HFF-Myc (cell line): ENCODE results near the gene HOXD4.

Experiments
- DNase-seq: peaks from one replicate; pipeline ENCODE4 v3.0.0-alpha.2; 2011; ENCODE audit warnings: low read depth; ENCODE audit errors: extremely low read depth
- H3K4me3 ChIP-seq: replicated peaks from 2 replicates; pipeline ENCODE4 v1.5.1; 2011; ENCODE audit warnings: low read depth, mild to moderate bottlenecking, control low read depth, low read length
- TF ChIP-seq, protein P1 (sequence below): IDR thresholded peaks from 2 replicates; pipeline ENCODE4 v1.5.1; 2012; ENCODE audit warnings: mild to moderate bottlenecking, low read depth, low read length, control low read depth; ENCODE audit errors: missing control alignments

The HOXD4 gene

DNA sequence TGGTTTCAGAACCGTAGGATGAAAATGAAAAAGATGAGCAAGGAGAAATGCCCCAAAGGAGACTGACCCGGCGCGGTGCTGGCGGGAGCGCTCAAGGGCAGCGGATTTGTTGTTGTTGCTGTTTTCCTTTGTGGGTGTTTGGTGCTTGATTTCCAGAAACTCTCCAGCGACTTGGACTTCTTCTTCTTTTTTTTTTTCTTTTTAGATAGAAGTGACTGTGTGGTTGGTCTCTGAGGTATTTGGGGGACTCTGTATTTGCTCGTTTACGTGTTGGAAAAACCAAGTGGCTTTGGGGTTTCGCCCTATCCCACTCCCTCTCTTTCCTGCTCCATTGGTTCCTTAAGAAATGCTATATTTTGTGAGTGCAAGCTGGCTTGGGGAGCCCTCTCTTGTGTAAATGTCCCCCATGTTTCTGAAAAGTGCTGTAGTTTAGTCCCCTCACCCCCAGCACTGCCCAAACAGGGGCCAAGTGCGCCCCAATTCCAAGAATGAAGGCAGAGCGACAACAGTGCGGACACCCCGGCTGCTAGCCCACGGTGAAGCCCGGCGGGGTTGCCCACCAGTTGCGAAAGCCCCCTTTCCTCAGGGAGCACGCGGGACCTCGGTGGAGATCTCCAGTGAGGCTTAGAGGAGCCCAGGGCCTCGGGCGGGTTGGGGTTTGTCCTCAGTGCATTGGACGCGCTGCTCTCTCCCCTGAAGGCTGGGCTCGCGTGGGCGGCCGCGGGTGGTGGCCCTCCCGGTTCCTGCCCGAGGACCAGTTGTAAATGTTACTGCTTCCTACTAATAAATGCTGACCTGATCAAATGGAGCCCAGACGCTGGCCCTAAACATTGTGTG is 27.0 kb upstream of the HOXD4 start:
- DNase-seq, result no peak
- H3K4me3 ChIP-seq, result no peak overlapping the region
- TF ChIP-seq, protein P1, sequence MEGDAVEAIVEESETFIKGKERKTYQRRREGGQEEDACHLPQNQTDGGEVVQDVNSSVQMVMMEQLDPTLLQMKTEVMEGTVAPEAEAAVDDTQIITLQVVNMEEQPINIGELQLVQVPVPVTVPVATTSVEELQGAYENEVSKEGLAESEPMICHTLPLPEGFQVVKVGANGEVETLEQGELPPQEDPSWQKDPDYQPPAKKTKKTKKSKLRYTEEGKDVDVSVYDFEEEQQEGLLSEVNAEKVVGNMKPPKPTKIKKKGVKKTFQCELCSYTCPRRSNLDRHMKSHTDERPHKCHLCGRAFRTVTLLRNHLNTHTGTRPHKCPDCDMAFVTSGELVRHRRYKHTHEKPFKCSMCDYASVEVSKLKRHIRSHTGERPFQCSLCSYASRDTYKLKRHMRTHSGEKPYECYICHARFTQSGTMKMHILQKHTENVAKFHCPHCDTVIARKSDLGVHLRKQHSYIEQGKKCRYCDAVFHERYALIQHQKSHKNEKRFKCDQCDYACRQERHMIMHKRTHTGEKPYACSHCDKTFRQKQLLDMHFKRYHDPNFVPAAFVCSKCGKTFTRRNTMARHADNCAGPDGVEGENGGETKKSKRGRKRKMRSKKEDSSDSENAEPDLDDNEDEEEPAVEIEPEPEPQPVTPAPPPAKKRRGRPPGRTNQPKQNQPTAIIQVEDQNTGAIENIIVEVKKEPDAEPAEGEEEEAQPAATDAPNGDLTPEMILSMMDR, result no peak

DNA sequence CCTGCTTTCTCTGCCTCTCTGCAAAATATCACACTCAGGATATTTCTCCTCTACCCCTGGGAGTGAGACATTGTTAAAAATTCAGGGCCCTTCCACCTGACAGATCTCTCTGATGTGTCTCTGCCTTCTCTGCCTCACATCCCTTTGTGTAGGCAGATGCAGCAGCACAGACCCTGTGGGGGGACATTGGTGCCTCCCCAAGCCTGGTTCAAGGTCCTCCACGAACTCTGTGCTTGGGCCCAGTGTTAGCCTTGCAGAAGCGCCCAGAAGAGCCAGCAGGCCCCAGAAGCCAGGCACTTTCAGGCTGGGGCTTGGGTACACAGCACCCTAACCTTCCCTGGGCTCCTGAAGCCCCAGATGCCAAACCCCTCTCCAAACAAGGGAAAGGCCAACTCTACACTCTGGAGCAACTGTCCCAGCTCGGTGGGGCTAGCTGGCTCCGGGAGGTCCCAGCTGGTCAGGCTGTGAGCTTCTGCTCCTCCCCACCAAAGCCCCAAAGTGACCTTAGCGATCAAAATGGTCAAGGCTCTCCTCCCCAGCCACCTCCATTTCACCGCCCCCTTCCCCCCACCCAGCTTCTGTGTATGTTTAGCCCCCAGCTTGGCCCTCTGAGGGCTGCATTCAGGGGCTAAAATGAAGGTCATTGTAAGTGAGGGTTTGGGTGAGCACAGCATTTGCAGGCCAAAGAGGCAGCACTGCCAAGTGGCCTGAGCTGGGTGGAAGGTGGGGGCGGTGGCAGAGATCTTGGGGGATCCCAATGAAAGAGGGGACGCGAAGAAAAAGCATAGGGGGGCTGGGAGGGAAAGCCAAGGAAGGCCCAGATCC is 26.2 kb upstream of the HOXD4 start:
- TF ChIP-seq, protein P1, result no peak
- no peak for DNase-seq

DNA sequence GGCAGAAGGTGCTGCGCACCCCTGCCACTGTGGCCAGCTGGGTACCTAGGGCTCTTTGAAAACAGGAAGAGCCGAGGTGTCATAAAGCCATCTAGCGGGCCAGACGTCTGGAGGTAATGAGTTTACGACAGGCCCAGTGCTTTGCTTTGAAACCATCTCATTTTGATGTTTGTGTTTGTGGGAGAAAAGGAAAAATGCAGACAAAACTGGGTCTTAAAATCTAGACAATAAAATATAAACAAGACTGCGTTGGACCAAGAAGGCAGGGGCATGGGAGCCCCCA is 25.6 kb upstream of the HOXD4 start:
- H3K4me3 ChIP-seq, result no peak overlapping the region
- TF ChIP-seq, protein P1, result no peak
- no peak for DNase-seq

More for the DNA sequence above, 26.2 kb upstream of the HOXD4 start:
- no peak overlapping the region for H3K4me3 ChIP-seq

DNA sequence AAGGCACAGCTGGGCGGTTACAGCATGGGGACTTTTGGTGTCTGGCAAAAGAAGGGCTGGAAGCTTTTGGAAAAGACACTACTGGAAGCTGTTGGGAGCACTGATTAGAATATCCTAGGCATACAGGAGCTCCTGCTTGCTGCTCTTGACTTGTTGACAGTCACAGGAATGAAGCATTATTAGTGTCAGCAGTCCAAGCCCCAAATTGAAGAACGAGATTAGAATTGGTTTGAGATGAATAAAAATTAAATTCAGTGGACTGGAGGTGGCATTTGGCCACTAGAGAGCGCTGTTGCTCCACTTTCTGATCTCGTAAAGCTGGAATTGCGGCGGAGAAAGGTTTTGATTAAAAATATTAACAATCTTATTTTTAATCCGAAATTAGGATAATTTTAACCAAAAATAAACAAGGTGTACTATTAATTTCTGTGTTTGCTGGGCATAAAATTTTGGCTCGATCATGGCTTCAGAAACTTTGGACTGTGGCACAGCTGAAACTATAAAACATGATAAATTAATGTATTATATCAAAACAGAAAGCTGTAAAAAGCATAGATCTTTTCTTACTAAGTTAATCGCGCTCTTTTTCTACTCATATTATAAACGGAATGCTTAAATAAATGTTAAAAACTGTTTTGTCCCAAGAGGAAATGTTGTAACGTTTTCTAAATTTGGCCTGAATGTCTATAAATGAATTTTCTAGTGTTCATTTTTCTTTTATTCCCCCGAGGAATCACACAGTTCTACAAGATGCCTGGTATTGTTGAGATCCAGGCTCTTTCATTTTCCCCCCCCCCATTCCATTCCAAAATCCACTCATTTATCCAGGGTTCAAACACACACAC is 24.2 kb upstream of the HOXD4 start:
- peak; percentile 32 for DNase-seq
- no peak overlapping the region for H3K4me3 ChIP-seq
- TF ChIP-seq, protein P1, result peak; percentile 68

DNA sequence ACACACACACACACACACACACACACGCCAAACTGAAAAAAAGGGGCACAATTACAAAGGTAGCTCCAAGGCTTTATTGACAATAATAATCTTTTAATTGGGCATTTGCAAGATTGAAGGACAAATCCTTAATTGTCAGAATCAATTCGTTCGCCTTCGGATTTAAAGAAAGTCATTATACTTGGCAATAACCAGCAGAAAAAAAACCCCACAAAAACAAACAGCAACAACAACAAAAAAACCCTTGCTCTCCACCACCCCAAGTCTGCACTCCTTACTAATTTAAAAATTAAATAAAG is 23.6 kb upstream of the HOXD4 start:
- no peak for DNase-seq
- TF ChIP-seq, protein P1, result no peak
- H3K4me3 ChIP-seq, result no peak overlapping the region

DNA sequence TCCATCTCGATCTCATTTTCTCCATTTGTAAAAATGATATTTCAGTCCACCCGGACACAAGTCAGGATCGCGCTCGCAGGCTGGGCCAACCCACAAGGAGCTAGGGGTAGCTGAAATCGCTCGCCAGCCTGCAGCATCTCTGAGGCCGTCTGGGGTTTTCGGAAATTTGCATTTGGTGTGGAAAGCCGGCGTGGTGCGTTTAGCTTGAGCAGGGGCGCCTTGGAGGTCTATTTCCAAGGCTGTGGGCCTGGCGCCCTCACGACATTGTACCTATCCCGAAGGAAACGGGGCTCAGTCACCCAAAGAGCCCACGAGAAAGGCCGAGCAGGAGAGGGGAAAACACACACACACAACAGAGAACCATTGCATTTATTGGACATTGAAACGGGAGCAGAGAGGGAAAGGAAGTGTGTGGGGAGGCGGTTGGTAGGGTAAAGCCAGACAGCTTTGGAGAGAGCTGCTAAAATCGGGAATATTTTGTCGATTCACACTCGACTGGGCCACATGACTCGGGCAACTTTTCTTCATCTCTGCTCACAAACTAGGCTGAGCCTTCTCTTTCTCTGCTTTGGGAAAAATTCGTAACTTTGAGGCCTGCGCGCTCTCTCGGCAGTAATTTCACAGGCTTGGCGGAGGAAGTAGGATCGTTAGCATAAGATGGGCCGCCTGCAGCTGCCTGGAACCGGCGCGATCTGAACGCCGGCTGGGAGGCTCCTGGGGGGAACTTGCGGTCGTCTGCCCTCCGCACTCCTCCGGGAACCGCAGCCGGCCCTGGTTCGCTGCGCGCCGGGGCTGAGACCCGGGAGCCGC is 23.0 kb upstream of the HOXD4 start:
- H3K4me3 ChIP-seq, result no peak overlapping the region
- DNase-seq, result no peak
- TF ChIP-seq, protein P1, result no peak
